Fibroblast of pulmonary artery (primary cell): ENCODE measurements around the gene SENP8.

ENCODE experiments used
- DNase-seq: peaks from one replicate; pipeline ENCODE4 v3.0.0-alpha.2; 2010; ENCODE audit warnings: low read depth
- H3K4me3 ChIP-seq: replicated peaks from 2 replicates; pipeline ENCODE4 v1.5.1; 2011; ENCODE audit warnings: low read depth, mild to moderate bottlenecking, control low read depth, low read length, moderate library complexity
- TF ChIP-seq, protein P1 (sequence below): IDR thresholded peaks from 2 replicates; pipeline ENCODE4 v1.5.1; 2011; ENCODE audit warnings: mild to moderate bottlenecking, control low read depth, low read length, inconsistent platforms; ENCODE audit errors: missing control alignments

The SENP8 gene

GRCh38 chr15:72128359-72128758, 10.2 kb downstream of the SENP8 start:
- H3K4me3 ChIP-seq = no peak overlapping the region
- DNase-seq = no peak
- TF ChIP-seq, protein P1, sequence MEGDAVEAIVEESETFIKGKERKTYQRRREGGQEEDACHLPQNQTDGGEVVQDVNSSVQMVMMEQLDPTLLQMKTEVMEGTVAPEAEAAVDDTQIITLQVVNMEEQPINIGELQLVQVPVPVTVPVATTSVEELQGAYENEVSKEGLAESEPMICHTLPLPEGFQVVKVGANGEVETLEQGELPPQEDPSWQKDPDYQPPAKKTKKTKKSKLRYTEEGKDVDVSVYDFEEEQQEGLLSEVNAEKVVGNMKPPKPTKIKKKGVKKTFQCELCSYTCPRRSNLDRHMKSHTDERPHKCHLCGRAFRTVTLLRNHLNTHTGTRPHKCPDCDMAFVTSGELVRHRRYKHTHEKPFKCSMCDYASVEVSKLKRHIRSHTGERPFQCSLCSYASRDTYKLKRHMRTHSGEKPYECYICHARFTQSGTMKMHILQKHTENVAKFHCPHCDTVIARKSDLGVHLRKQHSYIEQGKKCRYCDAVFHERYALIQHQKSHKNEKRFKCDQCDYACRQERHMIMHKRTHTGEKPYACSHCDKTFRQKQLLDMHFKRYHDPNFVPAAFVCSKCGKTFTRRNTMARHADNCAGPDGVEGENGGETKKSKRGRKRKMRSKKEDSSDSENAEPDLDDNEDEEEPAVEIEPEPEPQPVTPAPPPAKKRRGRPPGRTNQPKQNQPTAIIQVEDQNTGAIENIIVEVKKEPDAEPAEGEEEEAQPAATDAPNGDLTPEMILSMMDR = no peak

- no peak for DNase-seq
- TF ChIP-seq, protein P1 = no peak
- H3K4me3 ChIP-seq = no peak overlapping the region
These were observed 12.1 kb downstream of the SENP8 start for GRCh38 chr15:72130272-72130671.

DNA sequence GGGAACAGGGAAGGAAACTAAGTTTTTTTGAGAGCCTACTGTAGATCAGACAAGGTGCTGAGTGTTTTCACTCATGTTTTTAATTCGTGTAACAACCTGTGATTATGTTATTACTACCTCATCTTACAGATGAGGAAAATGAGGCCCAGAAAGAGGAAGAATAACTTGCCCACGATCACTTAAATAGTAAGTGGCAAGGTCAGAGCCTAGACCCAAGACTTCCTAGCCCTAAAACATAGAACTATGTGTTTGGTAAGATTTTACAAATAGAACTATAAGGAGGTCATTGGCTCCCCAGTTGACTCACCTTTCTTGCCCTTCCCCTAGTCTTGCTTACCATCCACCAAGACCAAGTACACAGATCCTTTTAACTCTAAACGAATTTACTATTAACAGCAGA, 13.7 kb downstream of the SENP8 start:
- H3K4me3 ChIP-seq = no peak overlapping the region
- TF ChIP-seq, protein P1 = no peak
- DNase-seq = no peak

GRCh38 chr15:72133211-72133610, 15.0 kb downstream of the SENP8 start:
- DNase-seq = no peak
- TF ChIP-seq, protein P1 = no peak
- no peak overlapping the region for H3K4me3 ChIP-seq

GRCh38 chr15:72135719-72136118, 17.5 kb downstream of the SENP8 start:
- DNase-seq = no peak
- no peak overlapping the region for H3K4me3 ChIP-seq
- TF ChIP-seq, protein P1 = no peak

GRCh38 chr15:72136170-72137051, 18.2 kb downstream of the SENP8 start:
- H3K4me3 ChIP-seq = no peak overlapping the region
- TF ChIP-seq, protein P1 = no peak
- DNase-seq = no peak

DNA sequence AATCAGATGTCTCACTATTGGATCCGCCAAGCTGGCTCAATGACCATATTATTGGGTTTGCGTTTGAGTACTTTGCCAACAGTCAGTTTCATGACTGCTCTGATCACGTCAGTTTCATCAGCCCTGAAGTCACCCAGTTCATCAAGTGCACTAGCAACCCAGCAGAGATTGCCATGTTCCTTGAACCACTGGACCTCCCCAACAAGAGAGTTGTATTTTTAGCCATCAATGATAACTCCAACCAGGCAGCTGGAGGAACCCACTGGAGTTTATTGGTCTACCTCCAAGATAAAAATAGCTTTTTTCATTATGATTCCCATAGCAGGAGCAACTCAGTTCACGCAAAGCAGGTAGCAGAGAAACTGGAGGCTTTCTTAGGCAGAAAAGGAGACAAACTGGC, 21.5 kb downstream of the SENP8 start:
- TF ChIP-seq, protein P1 = no peak
- no peak for DNase-seq
- no peak overlapping the region for H3K4me3 ChIP-seq
